ENCODE results near the gene SLC25A33.

Gene SLC25A33

DNA sequence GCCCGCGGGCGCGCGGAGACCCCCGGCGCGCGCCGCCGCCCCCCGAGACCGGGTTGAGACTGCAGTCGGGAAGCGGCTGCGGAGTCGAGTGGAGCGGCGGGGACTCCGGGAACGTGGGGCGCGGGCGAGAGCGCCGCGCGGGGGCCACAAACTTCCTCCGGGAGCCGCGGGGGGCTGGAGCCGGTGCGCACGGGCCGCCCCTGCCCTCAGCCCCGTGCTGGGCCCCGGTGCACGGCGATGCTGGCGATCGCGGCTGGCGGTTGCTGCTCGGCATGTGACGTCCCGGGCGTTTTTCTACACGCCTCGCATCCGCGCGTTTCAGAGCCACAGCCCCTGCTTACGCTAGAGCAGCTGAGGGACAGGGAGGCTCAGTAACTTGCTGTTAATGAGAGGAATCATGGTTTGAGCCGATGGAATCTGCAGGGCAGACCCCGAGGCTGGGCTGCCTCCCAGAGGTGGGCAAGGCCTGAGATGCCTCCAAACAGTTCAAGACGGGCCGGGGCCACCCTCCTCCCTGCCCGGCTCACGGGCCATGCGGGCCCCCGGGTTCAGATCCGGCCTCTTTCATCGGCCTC, 50.0 kb downstream of the SLC25A33 start:
- no peak for DNase-seq

DNA sequence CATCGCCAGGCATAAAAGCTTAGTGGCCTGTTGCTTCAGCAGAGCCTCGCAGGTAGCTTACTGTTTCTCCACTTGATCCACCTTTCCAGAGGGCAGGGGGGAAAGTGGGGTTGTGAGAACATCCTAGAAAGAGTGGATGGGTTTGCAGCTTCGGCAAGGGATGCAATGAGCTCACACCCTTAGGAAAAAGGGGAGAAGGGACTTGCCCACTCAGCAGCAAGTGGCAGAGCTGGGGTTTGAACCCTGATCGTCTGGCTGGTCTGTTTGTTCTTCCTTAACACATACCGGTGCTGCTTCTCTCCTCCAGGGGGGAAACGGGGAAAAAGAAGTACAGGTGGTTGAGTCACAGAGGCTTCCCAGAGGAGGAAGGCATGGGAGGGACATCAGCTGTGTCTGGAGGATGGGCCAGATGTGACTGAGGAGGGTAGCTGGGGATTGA, 50.5 kb downstream of the SLC25A33 start:
- no peak for DNase-seq

DNA sequence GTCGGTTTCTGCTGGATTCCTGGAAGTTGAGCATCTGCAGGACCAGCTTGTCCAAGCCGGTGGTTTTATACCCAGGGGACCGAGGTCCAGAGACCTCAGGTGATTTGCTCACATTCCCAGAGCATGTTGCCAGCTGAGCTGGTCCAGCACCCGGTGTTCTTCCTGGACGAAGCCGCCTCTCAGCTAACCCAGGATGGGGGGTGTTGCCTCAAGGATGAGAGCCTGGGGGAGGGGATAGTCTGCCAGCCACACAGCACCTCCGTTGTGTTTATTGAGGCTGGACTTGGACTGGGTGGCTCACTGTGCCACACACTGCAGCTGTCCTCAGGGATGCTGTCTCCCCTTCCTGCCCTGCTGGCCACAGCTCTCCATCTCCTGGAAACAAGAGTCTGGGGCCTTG, 50.9 kb downstream of the SLC25A33 start:
- no peak for DNase-seq

DNA sequence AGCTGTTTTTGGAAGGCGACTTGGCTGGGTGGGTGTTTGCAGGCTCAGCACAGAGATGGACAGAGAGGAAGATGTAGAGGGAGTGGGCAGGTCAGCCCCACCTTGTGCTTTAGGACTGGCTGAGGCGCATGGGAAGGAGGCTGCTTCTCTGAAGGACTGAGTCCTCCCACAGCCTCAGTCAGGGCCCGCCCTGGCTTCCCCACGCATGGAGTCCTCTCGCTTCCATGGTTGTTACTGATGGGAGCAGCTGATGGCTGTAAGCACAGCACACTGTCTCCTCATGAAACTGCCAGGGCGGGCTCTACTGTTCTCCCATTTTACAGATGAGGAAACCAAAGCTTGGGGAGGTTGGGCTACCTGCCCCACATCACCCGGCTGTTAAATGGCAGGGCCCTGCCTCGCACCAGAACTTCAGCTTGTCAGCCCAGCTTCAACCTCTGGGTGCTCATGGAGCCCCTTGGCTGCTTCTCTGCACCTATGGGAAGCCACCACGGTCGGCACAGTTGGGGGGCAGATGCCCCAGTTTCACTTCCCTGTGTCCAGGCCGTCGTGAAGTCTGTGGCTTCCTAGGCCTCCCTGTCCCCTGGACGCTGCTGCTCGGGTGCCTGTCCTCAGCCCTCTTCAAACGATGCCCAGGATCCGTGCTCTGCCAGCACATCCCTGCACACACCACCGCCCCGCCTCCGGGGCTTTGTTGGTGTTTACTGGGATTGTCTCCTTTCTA, 51.8 kb downstream of the SLC25A33 start:
- DNase-seq, result no peak

DNA sequence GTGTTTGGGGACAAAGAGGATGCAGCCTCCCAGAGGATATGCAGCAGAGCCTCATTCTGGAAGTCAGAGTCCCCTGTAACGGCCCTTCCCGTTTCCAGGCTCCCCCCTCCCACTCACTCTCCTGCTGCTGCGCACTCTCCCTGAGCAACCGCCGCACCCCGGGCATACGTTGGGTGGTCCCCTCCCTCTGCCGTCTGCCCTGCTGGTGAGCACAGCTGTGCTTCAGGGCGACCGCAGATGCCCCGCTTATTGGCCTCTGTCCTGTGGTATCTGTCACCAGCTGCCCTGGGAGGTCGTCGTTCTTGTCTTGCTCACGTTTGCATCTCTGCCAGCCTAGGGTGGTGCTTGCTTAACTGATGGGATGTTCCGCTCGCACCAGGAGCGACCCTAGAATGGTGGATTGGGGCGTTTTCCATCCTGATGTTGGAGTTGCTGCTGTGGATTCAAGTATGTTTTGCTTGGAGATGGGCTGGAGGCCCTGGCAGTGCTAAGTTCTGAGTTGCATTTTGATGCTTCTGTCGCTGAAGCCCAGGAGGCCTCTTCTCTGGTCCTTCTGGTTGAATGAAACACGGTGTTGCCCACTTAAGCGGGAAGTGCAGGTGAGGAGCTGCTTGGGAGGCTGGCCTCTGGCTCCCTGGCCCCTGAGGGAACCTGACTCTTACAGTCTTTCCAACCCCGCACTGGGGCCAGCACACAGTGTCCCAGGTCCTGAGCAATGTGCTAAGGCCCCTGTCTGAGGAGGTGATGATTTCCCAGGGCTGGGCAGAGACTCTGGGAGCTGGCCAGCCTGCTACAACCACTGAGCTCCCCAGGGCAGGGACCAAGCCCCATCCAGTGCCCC, 52.6 kb downstream of the SLC25A33 start:
- DNase-seq, result no peak

DNA sequence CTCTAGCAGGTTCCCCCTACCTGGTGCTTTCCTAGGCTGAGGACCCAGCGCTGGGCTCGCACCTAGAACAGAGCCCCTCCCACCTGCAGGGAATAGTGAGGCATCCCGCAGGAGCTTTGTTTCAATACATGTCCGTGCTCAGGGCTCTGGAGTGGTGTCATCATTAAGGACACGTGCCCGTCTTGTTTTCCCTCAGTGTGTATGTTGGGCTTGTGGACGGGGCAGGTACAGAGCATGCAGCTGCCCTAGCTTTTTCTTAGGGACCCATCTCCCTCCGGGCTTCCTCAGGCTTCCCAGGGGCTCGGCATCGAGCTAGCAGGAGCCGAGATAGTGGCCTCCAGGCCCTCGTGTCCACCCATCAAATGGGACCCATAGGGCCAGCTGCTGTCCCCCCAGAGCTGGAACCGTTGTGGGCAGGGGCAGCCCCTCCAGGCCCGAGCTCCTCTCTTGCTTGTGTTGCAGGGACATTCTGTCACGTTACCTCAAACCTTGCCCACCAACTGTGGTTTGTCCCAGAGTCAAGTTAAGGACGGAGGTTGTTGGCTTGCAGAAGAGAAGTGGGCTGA, 53.3 kb downstream of the SLC25A33 start:
- DNase-seq, result no peak

DNA sequence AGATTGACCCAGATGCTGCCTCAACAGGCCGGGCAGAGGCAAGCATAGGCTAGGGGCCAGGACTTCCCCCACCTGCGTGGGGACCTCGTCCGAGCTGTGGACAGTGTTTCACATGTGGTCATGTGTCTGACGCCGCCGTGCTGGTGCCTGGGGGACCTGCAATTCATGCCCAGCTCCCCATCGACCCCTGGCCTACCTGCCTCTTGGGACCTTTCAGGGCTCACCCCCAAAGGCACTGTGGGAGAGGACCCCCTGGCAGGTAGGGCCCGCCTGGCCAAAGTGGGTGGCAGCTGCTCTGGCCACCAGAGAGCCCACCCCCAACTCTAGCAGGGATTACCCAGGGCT, 53.9 kb downstream of the SLC25A33 start:
- DNase-seq, result no peak

DNA sequence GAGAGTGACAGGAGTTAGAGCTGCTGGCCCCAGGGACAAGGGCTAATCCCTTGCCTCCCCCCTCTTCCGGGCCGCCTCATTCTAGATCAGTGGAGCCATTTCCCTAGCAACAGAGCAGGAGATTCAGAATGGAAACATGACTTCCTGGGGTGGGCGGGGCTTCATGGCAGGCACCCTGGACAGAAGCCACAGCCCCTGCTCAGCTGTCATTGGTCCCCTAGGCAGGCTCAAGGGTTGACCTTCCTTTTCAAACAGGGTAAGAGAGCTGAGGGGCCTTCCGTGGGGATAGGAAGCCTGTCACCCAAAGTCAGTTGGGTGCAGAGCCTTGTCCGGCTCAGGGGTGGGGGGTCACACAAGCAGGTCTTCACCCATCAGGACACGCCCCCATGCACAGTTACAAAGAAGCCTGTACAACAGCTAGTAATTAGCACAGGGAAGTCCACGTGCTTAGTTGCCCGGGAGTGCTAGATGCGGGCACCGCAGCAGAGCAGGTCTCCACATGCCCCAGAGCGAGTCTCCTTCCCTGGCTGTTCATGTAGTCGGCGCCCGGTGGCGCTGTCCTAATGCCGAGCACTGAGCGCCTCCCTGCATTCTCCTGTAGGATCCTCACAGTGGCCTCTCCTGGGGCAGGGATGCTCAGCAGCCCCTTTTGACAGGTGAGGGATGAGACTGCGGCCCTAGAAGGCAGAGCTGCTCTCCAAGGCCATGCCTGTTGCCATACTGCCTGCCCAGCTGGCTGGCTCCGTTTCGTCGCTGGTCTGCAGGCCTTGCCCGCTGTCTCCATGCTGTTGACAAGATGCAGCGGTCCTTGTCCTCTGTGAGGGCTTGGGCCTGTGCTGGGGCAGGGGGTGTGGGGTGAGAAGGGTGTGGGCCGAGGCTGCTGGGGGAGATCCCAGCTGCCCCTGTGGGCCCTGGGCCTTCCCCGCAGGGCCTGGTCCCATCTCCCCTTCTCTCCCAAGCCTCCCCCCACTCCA, 54.5 kb downstream of the SLC25A33 start:
- no peak for DNase-seq

DNA sequence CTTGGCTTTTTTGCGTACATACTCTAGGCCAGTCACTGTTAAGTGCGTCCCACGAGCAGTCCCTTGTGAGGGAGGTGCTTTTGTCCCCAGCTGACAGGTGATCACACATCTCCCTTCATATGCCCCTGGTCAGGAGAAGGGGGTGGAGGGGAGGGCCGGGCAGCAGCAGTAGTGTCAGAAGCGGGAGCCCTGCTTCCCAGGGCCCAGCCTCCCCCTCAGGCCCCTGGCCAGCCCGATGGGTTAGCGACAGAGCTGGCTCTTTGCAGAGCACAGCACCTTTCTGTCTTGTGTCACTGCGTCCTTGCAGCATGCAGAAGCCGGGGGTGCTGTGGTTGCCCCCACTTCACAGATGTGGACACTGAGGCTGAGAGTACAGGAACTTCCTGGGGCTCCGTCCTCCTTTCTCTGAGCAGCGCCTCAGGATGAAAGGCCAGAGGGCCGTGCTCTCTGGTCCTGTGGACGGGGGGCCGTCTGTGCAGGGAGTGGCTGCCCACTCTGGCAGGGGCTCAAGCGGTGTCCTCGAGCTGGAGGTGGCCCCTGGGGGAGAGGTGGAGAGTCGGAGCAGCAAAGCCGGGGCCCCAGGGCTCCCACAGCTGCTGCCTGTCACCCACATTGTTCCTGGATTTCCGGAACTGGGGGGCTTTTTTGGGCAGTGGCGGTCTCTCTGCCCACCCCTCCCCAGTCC, 55.3 kb downstream of the SLC25A33 start:
- DNase-seq, result no peak

DNA sequence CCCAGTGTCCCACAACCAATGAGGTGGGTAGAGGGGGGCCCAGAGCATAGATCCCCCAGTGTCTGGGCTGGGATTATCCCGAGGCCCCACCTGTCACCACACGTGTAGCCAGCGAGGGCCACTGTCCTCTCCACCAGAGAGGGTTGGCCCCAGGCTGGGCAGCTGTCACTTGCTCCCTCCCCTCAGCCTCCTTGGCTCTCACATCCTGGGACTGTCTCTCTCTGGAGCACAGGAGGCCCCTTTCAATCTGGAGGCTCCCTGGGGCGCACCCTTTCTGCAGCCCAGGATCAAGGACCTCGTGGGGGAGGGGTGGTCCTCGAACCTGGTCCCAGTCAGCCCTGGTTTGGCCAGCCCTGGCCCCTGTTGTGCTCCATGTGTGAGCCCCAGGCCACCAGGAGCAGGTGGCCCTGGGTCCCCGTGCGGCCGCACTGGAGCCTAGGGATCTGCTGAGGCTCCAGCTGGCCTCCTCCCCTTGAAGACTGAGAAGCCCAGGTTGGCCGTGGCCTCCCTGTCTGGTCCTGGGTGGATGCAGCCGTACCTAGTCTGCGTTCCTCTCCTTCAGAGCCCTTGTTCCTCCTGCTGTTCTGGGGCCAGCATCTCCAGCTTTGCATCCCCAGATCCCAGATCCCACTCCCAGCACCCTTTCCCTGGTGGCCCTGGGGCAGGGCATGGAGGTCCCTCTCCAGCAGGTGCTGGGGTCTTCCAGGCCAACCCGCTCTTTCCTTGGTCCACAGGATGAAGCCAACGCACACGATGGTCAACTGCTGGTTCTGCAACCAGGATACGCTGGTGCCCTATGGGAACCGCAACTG, 56.1 kb downstream of the SLC25A33 start:
- no peak for DNase-seq

DNA sequence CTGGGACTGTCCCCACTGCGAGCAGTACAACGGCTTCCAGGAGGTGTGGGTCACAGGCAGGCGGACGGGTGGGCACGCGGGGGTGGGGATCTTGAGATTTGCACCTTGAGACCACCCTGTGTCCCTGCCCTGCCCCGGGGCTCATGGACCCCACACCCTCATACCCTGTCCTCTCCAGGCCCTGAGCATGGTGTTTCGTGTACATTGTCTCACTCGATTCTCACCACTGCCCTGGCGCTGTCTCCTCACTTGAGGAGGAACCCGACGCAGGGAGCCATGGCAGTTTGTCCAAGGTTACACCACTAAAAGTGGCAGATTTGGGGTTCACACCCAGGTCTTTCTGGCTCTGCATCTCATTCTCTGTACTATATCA, 56.7 kb downstream of the SLC25A33 start:
- DNase-seq, result no peak

DNA sequence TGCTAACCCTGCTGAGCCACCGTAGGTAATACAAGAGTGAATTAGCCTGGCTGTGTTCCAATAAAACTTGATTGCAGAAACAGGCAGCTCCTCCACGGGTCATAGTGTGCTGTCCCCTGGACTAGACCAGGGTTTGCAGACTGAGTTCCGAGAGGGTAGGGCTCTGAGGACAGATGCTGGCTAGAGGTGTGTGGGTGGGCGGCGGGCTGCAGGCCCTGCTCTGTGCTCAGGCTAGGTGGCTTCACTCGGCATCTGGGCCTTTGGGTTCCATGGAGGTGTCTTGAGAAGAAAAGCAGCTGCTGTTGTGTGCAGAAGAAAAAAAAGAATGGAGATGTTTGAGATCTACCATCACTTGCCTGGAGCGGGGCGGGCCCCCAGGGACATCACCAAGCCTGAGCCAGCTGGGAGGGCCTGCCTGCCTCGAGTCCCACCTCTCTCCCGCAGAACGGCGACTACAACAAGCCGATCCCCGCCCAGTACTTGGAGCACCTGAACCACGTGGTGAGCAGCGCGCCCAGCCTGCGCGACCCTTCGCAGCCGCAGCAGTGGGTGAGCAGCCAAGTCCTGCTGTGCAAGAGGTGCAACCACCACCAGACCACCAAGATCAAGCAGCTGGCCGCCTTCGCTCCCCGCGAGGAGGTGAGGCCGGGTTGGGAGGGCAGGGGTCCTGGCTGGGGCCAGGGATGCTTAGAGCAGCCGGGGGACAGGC, 57.3 kb downstream of the SLC25A33 start:
- DNase-seq, result no peak

DNA sequence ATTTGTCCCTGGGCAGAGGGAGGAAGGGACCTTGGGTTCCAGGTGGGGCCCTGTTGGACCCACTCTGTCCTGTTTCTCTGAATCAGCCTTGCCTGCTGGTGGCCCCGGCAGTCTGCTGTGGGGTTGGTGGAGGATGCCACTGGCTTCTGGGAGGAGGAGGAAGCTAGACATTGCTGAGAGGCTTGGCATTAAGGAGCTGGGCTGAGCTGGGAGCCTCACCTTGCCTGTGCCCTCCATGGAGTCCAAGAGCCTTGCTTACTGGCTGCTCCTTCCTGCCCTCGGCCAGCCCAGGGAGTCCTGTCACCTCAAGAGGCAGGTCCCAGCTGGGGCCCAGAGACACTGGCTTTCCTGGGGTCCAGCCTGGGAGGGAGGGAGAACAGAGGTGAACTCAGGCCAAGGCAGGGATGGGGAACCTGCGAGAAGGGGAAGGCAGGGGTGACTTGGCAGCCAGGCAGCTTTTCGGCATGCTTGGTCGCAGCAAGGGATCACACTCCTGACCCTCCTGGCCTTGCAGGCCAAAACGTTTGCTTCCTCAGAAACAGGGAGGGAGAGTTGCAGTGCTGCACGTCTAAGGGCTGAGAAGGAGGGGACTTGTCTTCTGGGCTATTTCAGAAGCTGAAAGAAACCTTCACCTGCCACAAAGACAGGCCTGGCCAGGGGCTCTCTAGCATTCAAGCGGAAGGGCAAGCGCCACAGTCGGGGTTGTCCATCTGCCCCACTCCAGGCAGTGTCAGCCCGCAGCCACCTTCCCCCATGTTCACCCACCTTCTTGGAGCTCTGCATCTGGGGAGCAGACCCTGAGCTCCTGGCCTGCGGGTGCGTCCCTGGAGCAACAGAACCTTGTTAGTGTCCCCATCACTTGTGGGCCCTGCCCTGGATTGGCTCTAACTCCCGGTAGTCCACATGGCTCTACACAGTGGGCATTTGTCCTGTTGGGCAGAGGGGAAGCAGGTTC, 58.4 kb downstream of the SLC25A33 start:
- DNase-seq, result no peak

DNA sequence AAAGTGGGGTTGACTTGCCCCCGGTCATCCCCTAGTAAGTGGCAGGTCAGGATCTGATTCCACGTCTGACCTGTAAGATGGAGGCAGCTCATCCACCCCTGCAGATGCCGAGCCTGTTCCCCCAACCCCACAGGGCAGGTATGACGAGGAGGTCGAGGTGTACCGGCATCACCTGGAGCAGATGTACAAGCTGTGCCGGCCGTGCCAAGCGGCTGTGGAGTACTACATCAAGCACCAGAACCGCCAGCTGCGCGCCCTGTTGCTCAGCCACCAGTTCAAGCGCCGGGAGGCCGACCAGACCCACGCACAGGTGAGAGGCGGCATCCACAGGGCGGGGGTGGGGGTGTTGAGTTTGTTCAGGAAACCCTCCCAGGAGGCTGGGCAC, 59.0 kb downstream of the SLC25A33 start:
- no peak for DNase-seq

DNA sequence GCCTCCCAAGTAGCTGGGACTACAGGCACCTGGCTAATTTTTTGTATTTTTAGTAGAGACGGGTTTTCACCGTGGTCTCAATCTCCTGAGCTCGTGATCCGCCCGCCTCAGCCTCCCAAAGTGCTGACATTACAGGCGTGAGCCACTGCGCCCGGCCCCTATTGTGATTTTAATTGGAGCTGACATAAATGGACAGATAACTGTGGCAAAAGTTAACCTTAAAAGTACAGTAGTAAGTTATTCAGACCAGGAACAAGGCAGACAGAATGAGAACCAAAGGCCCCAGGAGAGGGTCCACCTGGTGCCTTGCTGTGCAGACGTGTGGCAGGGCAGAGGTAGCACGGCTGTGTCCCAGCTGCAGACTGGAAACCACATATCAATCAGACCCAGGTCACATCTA, 60.5 kb downstream of the SLC25A33 start:
- DNase-seq, result no peak

DNA sequence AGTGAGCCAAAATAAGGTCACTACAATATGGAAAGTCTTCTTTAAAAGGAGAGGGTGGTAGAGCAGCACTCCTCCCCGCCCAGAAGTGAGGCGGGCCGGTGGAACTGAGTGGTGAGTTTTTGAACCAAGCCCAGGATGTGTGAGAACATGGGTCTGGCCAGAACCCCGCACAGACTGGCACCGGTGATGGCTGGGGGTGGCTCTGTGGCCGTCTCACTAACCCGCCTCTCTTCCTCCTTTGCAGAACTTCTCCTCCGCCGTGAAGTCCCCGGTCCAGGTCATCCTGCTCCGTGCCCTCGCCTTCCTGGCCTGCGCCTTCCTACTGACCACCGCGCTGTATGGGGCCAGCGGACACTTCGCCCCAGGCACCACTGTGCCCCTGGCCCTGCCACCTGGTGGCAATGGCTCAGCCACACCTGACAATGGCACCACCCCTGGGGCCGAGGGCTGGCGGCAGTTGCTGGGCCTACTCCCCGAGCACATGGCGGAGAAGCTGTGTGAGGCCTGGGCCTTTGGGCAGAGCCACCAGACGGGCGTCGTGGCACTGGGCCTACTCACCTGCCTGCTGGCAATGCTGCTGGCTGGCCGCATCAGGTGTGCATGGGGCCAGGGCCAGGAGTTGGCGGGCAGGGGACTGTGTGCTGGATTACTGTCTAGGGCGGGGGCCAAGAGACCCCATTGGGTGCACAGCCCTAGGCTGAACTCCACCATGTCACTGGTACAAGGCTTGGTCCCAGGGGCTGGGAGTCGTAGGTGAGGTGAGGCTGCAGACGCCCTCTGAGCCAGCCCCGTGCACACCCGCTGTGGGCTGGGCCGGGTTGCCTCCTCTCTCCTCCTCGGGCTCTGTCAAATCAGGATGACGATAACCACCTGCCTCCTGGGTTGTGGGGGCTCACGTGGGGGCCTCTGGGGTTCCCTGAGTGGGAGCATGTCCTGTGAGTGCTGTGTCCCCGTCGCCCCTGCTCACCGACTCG, 61.9 kb downstream of the SLC25A33 start:
- DNase-seq, result no peak

DNA sequence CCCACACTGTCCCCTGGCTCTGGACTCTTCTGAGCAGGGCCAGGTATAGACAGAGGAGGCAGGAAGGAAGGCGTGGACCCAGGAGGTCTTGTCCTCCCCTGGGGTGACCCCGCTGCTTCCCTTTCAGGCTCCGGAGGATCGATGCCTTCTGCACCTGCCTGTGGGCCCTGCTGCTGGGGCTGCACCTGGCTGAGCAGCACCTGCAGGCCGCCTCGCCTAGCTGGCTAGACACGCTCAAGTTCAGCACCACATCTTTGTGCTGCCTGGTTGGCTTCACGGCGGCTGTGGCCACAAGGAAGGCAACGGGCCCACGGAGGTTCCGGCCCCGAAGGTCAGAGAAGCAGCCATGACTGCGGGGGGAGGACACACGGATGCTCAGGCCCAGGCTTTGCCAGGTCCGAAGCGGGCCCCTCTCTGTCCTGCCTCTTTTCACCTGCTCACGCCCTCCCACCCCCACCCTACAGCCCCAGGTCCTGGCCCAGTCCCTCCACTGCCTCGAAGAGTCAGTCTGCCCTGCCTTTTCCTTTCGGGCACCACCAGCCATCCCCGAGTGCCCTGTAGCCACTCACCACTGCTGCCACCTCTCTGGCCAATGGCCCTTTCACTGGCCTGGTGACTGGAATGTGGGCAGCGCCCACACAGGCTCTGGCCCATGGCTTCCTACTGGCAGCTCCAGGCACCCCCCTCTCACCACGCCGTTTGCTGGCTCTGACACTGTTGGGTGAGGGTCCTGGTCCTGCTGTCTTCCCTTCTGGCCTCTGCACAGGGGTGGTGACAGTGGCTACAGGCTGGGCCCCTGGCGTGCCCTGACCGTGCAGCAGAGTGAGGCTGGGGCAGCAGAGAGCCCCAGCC, 62.9 kb downstream of the SLC25A33 start:
- no peak for DNase-seq

All from cortex of kidney (tissue), 1 donor.